IMR-90 (cell line): ENCODE results near the gene ABCC3. TPM values are rescaled to one million over a fixed set of nuclear protein-coding genes. Genes with fewer than 3 reads are reported as not detected.

Experiments used
- ATAC-seq: fragments of 200-7000 bp; cut with Tn5 transposase; 2 replicates; pipeline ENCODE4 v1.9.1; 2020; ENCODE audit warnings: low read depth, mild to moderate bottlenecking, moderate library complexity
- BruUV-seq: library from RNA; stranded (reverse); fragments of 400-500 nt; replicated peaks from 2 replicates; lab custom pipeline; 2021; lab: Mats Ljungman, UMichigan
- CTCF ChIA-PET: fragments of 300-600 bp; formaldehyde crosslinking; extraction: SDS; loops from one replicate; lab custom pipeline; 2021; ENCODE audit warnings: antibody characterized with exemption; lab: Yijun Ruan, JAX
- POLR2A ChIA-PET: fragments of 300-600 bp; sonication (Branson Sonifier 250); formaldehyde crosslinking; loops from one replicate; lab custom pipeline; 2022; ENCODE audit warnings: antibody characterized with exemption; ENCODE audit not compliant: unreplicated experiment; lab: Charles Lee
- DNase-seq: peaks from one replicate; pipeline ENCODE4 v3.0.0; 2013
- H2AFZ ChIP-seq: replicated peaks from 2 replicates; pipeline ENCODE3; 2013; ENCODE audit warnings: low read length, mild to moderate bottlenecking; ENCODE audit not compliant: poor library complexity
- H2AK5ac ChIP-seq: 2 replicates; pipeline ENCODE4 v1.6.1; 2013; ENCODE audit warnings: low read depth, low read length, inconsistent platforms
- H2AK9ac ChIP-seq: replicated peaks from 2 replicates; pipeline ENCODE3; 2013; ENCODE audit warnings: mild to moderate bottlenecking, low read depth, low read length, moderate library complexity; ENCODE audit not compliant: poor library complexity
- H2BK120ac ChIP-seq: 2 replicates; pipeline ENCODE4 v1.6.1; 2013; ENCODE audit warnings: low read depth, low read length, inconsistent platforms
- H2BK15ac ChIP-seq: 3 replicates; pipeline ENCODE4 v1.6.1; 2013; ENCODE audit warnings: low read depth, low read length, inconsistent platforms
- H2BK20ac ChIP-seq: 2 replicates; pipeline ENCODE4 v1.6.1; 2013; ENCODE audit warnings: low read depth, mild to moderate bottlenecking, inconsistent platforms, low read length, moderate library complexity
- H2BK5ac ChIP-seq: 2 replicates; pipeline ENCODE4 v1.6.1; 2013; ENCODE audit warnings: mild to moderate bottlenecking, low read depth, low read length, inconsistent platforms; ENCODE audit not compliant: poor library complexity, severe bottlenecking
- H3K14ac ChIP-seq: replicated peaks from 2 replicates; pipeline ENCODE4 v1.6.1; 2013; ENCODE audit warnings: low read depth, low read length, inconsistent platforms
- H3K18ac ChIP-seq: 2 replicates; pipeline ENCODE4 v1.6.1; 2013; ENCODE audit warnings: low read depth, low read length, control low read depth
- H3K23ac ChIP-seq: 2 replicates; pipeline ENCODE4 v1.6.1; 2013; ENCODE audit warnings: low read depth, low read length, inconsistent platforms
- H3K27ac ChIP-seq: 2 replicates; pipeline ENCODE4 v1.5.1; 2013; ENCODE audit warnings: mild to moderate bottlenecking, control low read depth, low read length; ENCODE audit not compliant: insufficient read depth
- H3K27me3 ChIP-seq: 2 replicates; pipeline ENCODE4 v1.6.1; 2013; ENCODE audit warnings: low read length; ENCODE audit not compliant: control insufficient read depth, insufficient read depth
- H3K36me3 ChIP-seq: 2 replicates; pipeline ENCODE4 v1.6.1; 2013; ENCODE audit warnings: low read length, mixed read lengths; ENCODE audit not compliant: control insufficient read depth, insufficient read depth
- H3K4ac ChIP-seq: 2 replicates; pipeline ENCODE4 v1.6.1; 2013; ENCODE audit warnings: low read depth, low read length, inconsistent platforms
- H3K4me1 ChIP-seq: 2 replicates; pipeline ENCODE4 v1.6.1; 2013; ENCODE audit warnings: low read length, mixed read lengths; ENCODE audit not compliant: control insufficient read depth, insufficient read depth
- H3K4me2 ChIP-seq: 2 replicates; pipeline ENCODE4 v1.6.1; 2013; ENCODE audit warnings: low read depth, mild to moderate bottlenecking, control low read depth, low read length, moderate library complexity
- H3K4me3 ChIP-seq: 2 replicates; pipeline ENCODE4 v1.5.1; 2013; ENCODE audit warnings: low read depth, mild to moderate bottlenecking, control low read depth, low read length, moderate library complexity; ENCODE audit not compliant: insufficient read depth
- H3K56ac ChIP-seq: 2 replicates; pipeline ENCODE4 v1.6.1; 2013; ENCODE audit warnings: low read length, inconsistent platforms; ENCODE audit not compliant: insufficient read depth; ENCODE audit errors: extremely low read depth
- H3K79me1 ChIP-seq, 2 experiments: 2 replicates each; pipeline ENCODE4 v1.6.1; 2013; ENCODE audit warnings: low read length in 2 of 2, inconsistent platforms in 1 of 2, low read depth in 1 of 2
- H3K9ac ChIP-seq: 2 replicates; pipeline ENCODE4 v1.6.1; 2013; ENCODE audit warnings: low read depth, low read length, control low read depth
- H3K9me1 ChIP-seq: 2 replicates; pipeline ENCODE4 v1.6.1; 2013; ENCODE audit warnings: low read length, inconsistent platforms; ENCODE audit not compliant: insufficient read depth
- H3K9me3 ChIP-seq: 2 replicates; pipeline ENCODE4 v1.6.1; 2013; ENCODE audit warnings: low read length; ENCODE audit not compliant: control insufficient read depth, insufficient read depth
- H4K20me1 ChIP-seq: 2 replicates; pipeline ENCODE4 v1.6.1; 2013; ENCODE audit warnings: low read length, inconsistent platforms; ENCODE audit not compliant: insufficient read depth
- H4K5ac ChIP-seq: 2 replicates; pipeline ENCODE4 v1.6.1; 2013; ENCODE audit warnings: mild to moderate bottlenecking, low read depth, low read length, control low read depth
- H4K8ac ChIP-seq, 2 experiments: 2 replicates each; pipeline ENCODE4 v1.6.1; 2013; ENCODE audit warnings: low read depth in 2 of 2, low read length in 2 of 2, control low read depth in 1 of 2, inconsistent platforms in 1 of 2
- H4K91ac ChIP-seq: 2 replicates; pipeline ENCODE4 v1.6.1; 2013; ENCODE audit warnings: low read depth, low read length, inconsistent platforms; ENCODE audit not compliant: insufficient read depth
- BHLHE40 ChIP-seq: fragments of 150-350 bp; IDR thresholded peaks from 2 replicates; pipeline ENCODE4 v1.6.1; 2016; ENCODE audit warnings: mild to moderate bottlenecking, low read depth, low read length
- CEBPB ChIP-seq: IDR thresholded peaks from 2 replicates; pipeline ENCODE4 v1.6.1; 2012; ENCODE audit warnings: low read depth, low read length, improper control_type of control experiment
- FOS ChIP-seq: fragments of 150-350 bp; IDR thresholded peaks from 2 replicates; pipeline ENCODE4 v1.6.1; 2016; ENCODE audit warnings: low read depth, low read length
- MAZ ChIP-seq: IDR thresholded peaks from 2 replicates; pipeline ENCODE4 v1.6.1; 2012; ENCODE audit warnings: low read depth, mild to moderate bottlenecking, low read length, improper control_type of control experiment, moderate library complexity, borderline replicate concordance
- MXI1 ChIP-seq: IDR thresholded peaks from 2 replicates; pipeline ENCODE4 v1.6.1; 2012; ENCODE audit warnings: low read depth, mild to moderate bottlenecking, low read length, moderate library complexity, borderline replicate concordance
- NFE2L2 ChIP-seq: fragments of 150-350 bp; IDR thresholded peaks from 2 replicates; pipeline ENCODE4 v1.6.1; 2016; ENCODE audit warnings: low read depth, mild to moderate bottlenecking, low read length
- RAD21 ChIP-seq: IDR thresholded peaks from 2 replicates; pipeline ENCODE4 v1.6.1; 2012; ENCODE audit warnings: low read length, improper control_type of control experiment
- RCOR1 ChIP-seq: IDR thresholded peaks from 2 replicates; pipeline ENCODE4 v1.6.1; 2012; ENCODE audit warnings: mild to moderate bottlenecking, low read length, improper control_type of control experiment; ENCODE audit not compliant: insufficient replicate concordance
- SMC3 ChIP-seq: fragments of 150-350 bp; IDR thresholded peaks from 2 replicates; pipeline ENCODE4 v1.6.1; 2016; ENCODE audit warnings: low read depth, mild to moderate bottlenecking, antibody characterized with exemption, low read length, moderate library complexity
- WGBS, 2 experiments: methylation state at CpG; one replicate each; pipeline versions ENCODE4 v1.1.5 to v1.1.7; 2013; ENCODE audit warnings: missing lambda C conversion rate in 2 of 2; ENCODE audit not compliant: insufficient read length in 1 of 2; ENCODE audit errors: extremely low coverage in 2 of 2; 5-methylcytosine and 5-hydroxymethylcytosine counted together
- dilution Hi-C: fragments of 300-500 bp; cut with HindIII; formaldehyde crosslinking; loops from one replicate; pipeline ENCODE4 v1.14.3; 2018; ENCODE audit warnings: low sequenced_read_pairs; ENCODE audit not compliant: unreplicated experiment
- in situ Hi-C: fragments of 300-500 bp; cut with MboI; formaldehyde crosslinking; loops from 3 replicates; pipeline ENCODE4 v1.14.3; 2019; ENCODE audit warnings: low sequenced_read_pairs, inconsistent platforms, mixed read lengths
- intact Hi-C: fragments of 100-400 bp; cut with micrococcal nuclease; formaldehyde crosslinking; loops from 2 replicates; pipeline ENCODE4 v1.10.0; 2022
- polyA plus RNA-seq, 3 experiments: library from polyadenylated mRNA; depleted of rRNA; stranded (reverse); fragments of >200 nt; gene quantifications; 2 replicates each; pipeline ENCODE4 v1.2.3, GENCODE V29; 2012; ENCODE audit warnings: low replicate concordance in 1 of 3
- total RNA-seq: library from RNA; depleted of rRNA; stranded (reverse); fragments of >200 nt; gene quantifications from 2 replicates; pipeline ENCODE4 v1.2.3, GENCODE V29; 2012
- TF ChIP-seq, protein P1 (sequence below): conservative IDR thresholded peaks from 2 replicates; pipeline ENCODE4 v1.5.1; 2012; ENCODE audit warnings: mild to moderate bottlenecking, low read depth, low read length, improper control_type of control experiment
- TF ChIP-seq, protein P2 (sequence below): fragments of 150-350 bp; IDR thresholded peaks from 2 replicates; pipeline ENCODE4 v1.6.1; 2016; ENCODE audit warnings: low read depth, mild to moderate bottlenecking, low read length, moderate library complexity, borderline replicate concordance
- TF ChIP-seq, protein P3 (sequence below): fragments of 150-350 bp; IDR thresholded peaks from 2 replicates; pipeline ENCODE4 v1.6.1; 2017; ENCODE audit warnings: mild to moderate bottlenecking, antibody characterized with exemption, low read length, low read depth

ABCC3 gene
- total and polyA plus RNA-seq, 2 of the 4 experiments (the other 2 are of a cell fraction) = 3.2 to 6.6 TPM

DNA sequence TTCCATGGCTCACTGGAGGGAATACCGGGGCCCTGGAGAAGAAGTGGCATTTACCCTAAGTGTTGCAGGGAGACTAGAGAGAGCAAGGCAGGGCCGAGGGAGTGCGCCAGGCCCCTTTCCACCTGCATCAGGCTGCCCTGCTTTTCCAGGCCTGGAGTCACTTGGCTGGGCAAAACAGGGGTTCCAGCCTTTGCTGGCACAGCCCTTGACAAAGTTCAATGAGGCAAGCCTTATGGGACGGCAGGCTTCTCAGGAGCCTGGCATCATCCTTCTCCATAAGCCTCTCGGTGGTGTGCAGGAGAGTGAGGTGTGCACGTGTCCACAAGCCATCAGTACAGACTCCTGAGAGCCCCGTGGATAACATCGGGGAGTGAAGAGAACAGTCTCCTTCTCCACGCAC lies 47.1 kb upstream of the ABCC3 start:
- ATAC-seq (no peak), DNase-seq (no peak)
- Histone ChIP-seq H3K4ac (no peak overlapping the region), H2BK5ac (no peak overlapping the region), H4K5ac (no peak overlapping the region), H3K27ac (no peak overlapping the region), H3K9me3 (no peaks in the 10 kb centered on the region), H3K27me3 (peaks cover 48% of the 10 kb centered on the region), H3K36me3 (no peaks in the 10 kb centered on the region), H2BK120ac (no peak overlapping the region), H2AK5ac (no peak overlapping the region), H3K4me1 (peaks cover 2% of the 10 kb centered on the region; the same call in 1 of the 2 replicates), H2BK15ac (no peak overlapping the region), H3K79me1 (no peaks in the 10 kb centered on the region), H4K20me1 (no peaks in the 10 kb centered on the region), H3K18ac (no peak overlapping the region), H4K8ac (no peak overlapping the region), H3K9me1 (0 out of 2 replicates have a peak, but pooled peaks cover 5% of the 10 kb centered on the region), H2BK20ac (no peak overlapping the region), H3K9ac (no peak overlapping the region), H2AK9ac (no peak overlapping the region), H3K4me2 (no peak overlapping the region), H4K91ac (no peak overlapping the region), H3K14ac (no peak overlapping the region), H3K56ac (no peak overlapping the region), H2AFZ (no peak overlapping the region), H3K23ac (no peak overlapping the region), H3K4me3 (no peak overlapping the region)
- TF ChIP-seq, protein P1, sequence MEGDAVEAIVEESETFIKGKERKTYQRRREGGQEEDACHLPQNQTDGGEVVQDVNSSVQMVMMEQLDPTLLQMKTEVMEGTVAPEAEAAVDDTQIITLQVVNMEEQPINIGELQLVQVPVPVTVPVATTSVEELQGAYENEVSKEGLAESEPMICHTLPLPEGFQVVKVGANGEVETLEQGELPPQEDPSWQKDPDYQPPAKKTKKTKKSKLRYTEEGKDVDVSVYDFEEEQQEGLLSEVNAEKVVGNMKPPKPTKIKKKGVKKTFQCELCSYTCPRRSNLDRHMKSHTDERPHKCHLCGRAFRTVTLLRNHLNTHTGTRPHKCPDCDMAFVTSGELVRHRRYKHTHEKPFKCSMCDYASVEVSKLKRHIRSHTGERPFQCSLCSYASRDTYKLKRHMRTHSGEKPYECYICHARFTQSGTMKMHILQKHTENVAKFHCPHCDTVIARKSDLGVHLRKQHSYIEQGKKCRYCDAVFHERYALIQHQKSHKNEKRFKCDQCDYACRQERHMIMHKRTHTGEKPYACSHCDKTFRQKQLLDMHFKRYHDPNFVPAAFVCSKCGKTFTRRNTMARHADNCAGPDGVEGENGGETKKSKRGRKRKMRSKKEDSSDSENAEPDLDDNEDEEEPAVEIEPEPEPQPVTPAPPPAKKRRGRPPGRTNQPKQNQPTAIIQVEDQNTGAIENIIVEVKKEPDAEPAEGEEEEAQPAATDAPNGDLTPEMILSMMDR = no peak
- TF ChIP-seq, protein P2, sequence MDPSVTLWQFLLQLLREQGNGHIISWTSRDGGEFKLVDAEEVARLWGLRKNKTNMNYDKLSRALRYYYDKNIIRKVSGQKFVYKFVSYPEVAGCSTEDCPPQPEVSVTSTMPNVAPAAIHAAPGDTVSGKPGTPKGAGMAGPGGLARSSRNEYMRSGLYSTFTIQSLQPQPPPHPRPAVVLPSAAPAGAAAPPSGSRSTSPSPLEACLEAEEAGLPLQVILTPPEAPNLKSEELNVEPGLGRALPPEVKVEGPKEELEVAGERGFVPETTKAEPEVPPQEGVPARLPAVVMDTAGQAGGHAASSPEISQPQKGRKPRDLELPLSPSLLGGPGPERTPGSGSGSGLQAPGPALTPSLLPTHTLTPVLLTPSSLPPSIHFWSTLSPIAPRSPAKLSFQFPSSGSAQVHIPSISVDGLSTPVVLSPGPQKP = no peak
- TF ChIP-seq FOS (no peak), SMC3 (no peak), BHLHE40 (no peak), MXI1 (no peak), RAD21 (no peak), MAZ (no peak), RCOR1 (no peak), CEBPB (no peak), NFE2L2 (no peak)
- TF ChIP-seq, protein P3, sequence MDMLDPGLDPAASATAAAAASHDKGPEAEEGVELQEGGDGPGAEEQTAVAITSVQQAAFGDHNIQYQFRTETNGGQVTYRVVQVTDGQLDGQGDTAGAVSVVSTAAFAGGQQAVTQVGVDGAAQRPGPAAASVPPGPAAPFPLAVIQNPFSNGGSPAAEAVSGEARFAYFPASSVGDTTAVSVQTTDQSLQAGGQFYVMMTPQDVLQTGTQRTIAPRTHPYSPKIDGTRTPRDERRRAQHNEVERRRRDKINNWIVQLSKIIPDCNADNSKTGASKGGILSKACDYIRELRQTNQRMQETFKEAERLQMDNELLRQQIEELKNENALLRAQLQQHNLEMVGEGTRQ = no peak
- ChIA-PET POLR2A (no interaction called here), CTCF (no interaction called here)
- in situ Hi-C loops (no loop called here), dilution Hi-C loops (no loop called here), intact Hi-C loops (no loop called here)
- 89% methylated on average over 3 of the region's 9 CpGs; no CpG with 5 or more reads in 1 of the 2 experiments for WGBS, 2 experiments
- BruUV-seq = no TSS peak
